Measurements from ENCODE around the gene IGF1.

- TF ChIP-seq EZH2 (IDR thresholded peaks at IDR 0.05; ENCODE audit: borderline replicate concordance, low read depth, low read length, severe bottlenecking) (no peak), CTCF (IDR thresholded peaks at IDR 0.05; ENCODE audit: borderline replicate concordance, extremely low read depth, low read length, poor library complexity, severe bottlenecking) (no peak)
Measured at GRCh38 chr12:102372087-102372486, 108.3 kb downstream of the IGF1 start.

Data from DND-41 (cell line).